ENCODE measurements around the gene UBE2H.

DNA sequence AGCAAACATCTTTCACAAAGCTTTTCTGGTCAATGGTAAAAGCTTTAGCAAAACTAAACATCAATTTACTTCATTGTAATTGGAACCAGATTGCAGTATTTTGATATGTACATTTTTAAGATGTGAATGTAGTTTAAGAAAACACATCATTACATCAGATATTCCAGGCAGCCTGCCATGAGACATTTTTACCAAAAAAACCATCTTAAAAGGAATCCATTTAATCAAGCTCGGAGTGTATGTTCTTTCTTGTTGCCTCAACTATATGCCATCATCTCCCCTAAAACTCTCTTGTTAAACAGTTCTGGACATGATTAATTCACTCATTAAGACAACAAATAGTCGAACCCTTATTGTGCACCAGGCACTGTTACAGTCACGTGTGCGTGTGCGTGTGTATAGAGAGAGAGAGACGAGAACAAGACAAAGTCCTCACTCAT lies 97.5 kb downstream of the UBE2H start:
- TF ChIP-seq CTCF (IDR thresholded peaks at IDR 0.05; ENCODE audit: low read depth, low read length), result no peak
- no peak for TF ChIP-seq EZH2phosphoT487 (IDR thresholded peaks at IDR 0.05; ENCODE audit: low read depth)
